Measurements from ENCODE around the gene RPN2.

DNA sequence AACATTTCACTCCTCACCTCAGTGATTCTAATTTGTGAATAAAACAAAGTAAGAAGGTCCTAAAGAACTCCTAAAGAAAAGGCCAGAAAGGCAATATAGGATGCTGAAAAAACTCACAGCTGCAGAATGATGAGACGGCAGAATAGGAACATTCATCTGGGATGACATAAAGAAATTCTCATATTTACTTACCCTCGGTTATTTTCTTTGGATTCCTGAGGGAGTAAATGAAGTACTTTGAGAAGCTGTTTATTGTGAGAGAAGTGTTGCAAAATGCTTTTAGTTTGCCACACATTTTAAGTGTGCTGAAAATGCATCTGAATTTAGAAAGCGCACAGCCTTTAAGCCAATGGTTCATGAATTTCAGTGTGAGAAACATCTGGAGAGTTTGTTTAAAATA is 47.6 kb upstream of the RPN2 start:
- TF ChIP-seq, protein P1, sequence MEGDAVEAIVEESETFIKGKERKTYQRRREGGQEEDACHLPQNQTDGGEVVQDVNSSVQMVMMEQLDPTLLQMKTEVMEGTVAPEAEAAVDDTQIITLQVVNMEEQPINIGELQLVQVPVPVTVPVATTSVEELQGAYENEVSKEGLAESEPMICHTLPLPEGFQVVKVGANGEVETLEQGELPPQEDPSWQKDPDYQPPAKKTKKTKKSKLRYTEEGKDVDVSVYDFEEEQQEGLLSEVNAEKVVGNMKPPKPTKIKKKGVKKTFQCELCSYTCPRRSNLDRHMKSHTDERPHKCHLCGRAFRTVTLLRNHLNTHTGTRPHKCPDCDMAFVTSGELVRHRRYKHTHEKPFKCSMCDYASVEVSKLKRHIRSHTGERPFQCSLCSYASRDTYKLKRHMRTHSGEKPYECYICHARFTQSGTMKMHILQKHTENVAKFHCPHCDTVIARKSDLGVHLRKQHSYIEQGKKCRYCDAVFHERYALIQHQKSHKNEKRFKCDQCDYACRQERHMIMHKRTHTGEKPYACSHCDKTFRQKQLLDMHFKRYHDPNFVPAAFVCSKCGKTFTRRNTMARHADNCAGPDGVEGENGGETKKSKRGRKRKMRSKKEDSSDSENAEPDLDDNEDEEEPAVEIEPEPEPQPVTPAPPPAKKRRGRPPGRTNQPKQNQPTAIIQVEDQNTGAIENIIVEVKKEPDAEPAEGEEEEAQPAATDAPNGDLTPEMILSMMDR (conservative IDR thresholded peaks at IDR 0.05; ENCODE audit: low read length) = no peak
- TF ChIP-seq EZH2phosphoT487 (IDR thresholded peaks at IDR 0.05; ENCODE audit: borderline replicate concordance, low read depth, low read length) = no peak
